ENCODE data around the gene KCNAB2. TPM values are rescaled to one million over a fixed set of nuclear protein-coding genes. Genes with fewer than 3 reads are reported as not detected.

The KCNAB2 gene
- total RNA-seq, 4 donors from 2014 or later: 5.4 to 26.4 (median 10.1) TPM

- DNase-seq: no peak
- H3K4me1 ChIP-seq: no peaks in the 10 kb centered on the region
- TF ChIP-seq CTCF (IDR thresholded peaks at IDR 0.05): no peak
- no peak for TF ChIP-seq POLR2A (IDR thresholded peaks at IDR 0.05)
Observed at GRCh38 chr1:6097824-6098223, 52.1 kb downstream of the KCNAB2 start.

GRCh38 chr1:6098303-6099215, 52.9 kb downstream of the KCNAB2 start:
- H3K4me3 ChIP-seq: no peak overlapping the region
- no peaks in the 10 kb centered on the region for H3K36me3 ChIP-seq
- no peaks in the 10 kb centered on the region for H3K4me1 ChIP-seq
- no peak overlapping the region for H3K27ac ChIP-seq
- no peaks in the 10 kb centered on the region for H3K27me3 ChIP-seq
- no peaks in the 10 kb centered on the region for H3K9me3 ChIP-seq
- DNase-seq: peak in 1 of 3 donors; percentile 44
- TF ChIP-seq CTCF (IDR thresholded peaks at IDR 0.05) (no peak), POLR2A (IDR thresholded peaks at IDR 0.05) (no peak)

More at GRCh38 chr1:6097824-6098223, 52.1 kb downstream of the KCNAB2 start:
- no peaks in the 10 kb centered on the region for H3K9me3 ChIP-seq
- no peak overlapping the region for H3K27ac ChIP-seq
- no peaks in the 10 kb centered on the region for H3K36me3 ChIP-seq
- H3K27me3 ChIP-seq: no peaks in the 10 kb centered on the region
- no peak overlapping the region for H3K4me3 ChIP-seq

- H3K36me3 ChIP-seq: no peaks in the 10 kb centered on the region
- H3K4me1 ChIP-seq: no peaks in the 10 kb centered on the region
- no peak overlapping the region for H3K27ac ChIP-seq
- DNase-seq: no peak
- H3K4me3 ChIP-seq: no peak overlapping the region
- no peak for TF ChIP-seq POLR2A (IDR thresholded peaks at IDR 0.05)
- no peak for TF ChIP-seq CTCF (IDR thresholded peaks at IDR 0.05)
- H3K27me3 ChIP-seq: no peaks in the 10 kb centered on the region
- H3K9me3 ChIP-seq: no peaks in the 10 kb centered on the region
Observed at GRCh38 chr1:6099297-6099696, 53.6 kb downstream of the KCNAB2 start.

- TF ChIP-seq POLR2A (IDR thresholded peaks at IDR 0.05) (no peak), CTCF (IDR thresholded peaks at IDR 0.05) (peak in 3 of 6 experiments; percentile 7 to 16 (median 15))
- H3K4me3 ChIP-seq: no peak overlapping the region
- H3K27ac ChIP-seq: no peak overlapping the region
- no peaks in the 10 kb centered on the region for H3K27me3 ChIP-seq
- H3K36me3 ChIP-seq: no peaks in the 10 kb centered on the region
- H3K4me1 ChIP-seq: no peaks in the 10 kb centered on the region
- no peaks in the 10 kb centered on the region for H3K9me3 ChIP-seq
- DNase-seq: peak in 1 of 3 donors; percentile 47
Observed at GRCh38 chr1:6099787-6100765, 54.4 kb downstream of the KCNAB2 start.

Measured in Peyer's patch (tissue), 4 donors.